GM12865 (cell line): ENCODE measurements around the gene ADAMTS14.
"Not testable (repeated sequence)": the region's sequence is repeated elsewhere in the genome, so short reads cannot be mapped to it uniquely, and the experiment has no call there.

Experiments
- DNase-seq: peaks from one replicate; pipeline ENCODE4 v3.0.0; 2010; ENCODE audit warnings: low read depth
- H3K4me3 ChIP-seq: 2 replicates; pipeline ENCODE4 v1.5.1; 2011; ENCODE audit warnings: mild to moderate bottlenecking, low read depth, low read length, control low read depth
- CTCF ChIP-seq: IDR thresholded peaks from 2 replicates; pipeline ENCODE4 v1.5.1; 2011; ENCODE audit warnings: low read length, control low read depth, low read depth, inconsistent platforms; ENCODE audit not compliant: insufficient read depth; ENCODE audit errors: missing control alignments

ADAMTS14 gene

GRCh38 chr10:70761031-70761601, 88.8 kb downstream of the ADAMTS14 start:
- H3K4me3 ChIP-seq = no peak overlapping the region
- no peak for TF ChIP-seq CTCF
- no peak for DNase-seq

- no peak for TF ChIP-seq CTCF
- H3K4me3 ChIP-seq = no peak overlapping the region
- no peak for DNase-seq
These were observed 89.5 kb downstream of the ADAMTS14 start for GRCh38 chr10:70761727-70762350.

- DNase-seq = no peak
- H3K4me3 ChIP-seq = no peak overlapping the region
- no peak for TF ChIP-seq CTCF
These were observed 90.3 kb downstream of the ADAMTS14 start for GRCh38 chr10:70762441-70763175.

- TF ChIP-seq CTCF = no peak
- no peak overlapping the region for H3K4me3 ChIP-seq
- no peak for DNase-seq
These were observed 91.3 kb downstream of the ADAMTS14 start for GRCh38 chr10:70763567-70763966.

GRCh38 chr10:70765794-70766594, 93.7 kb downstream of the ADAMTS14 start:
- H3K4me3 ChIP-seq = no peak overlapping the region
- no peak for TF ChIP-seq CTCF
- no peak for DNase-seq

- H3K4me3 ChIP-seq, DNase-seq: not testable (repeated sequence)
These were observed 95.8 kb downstream of the ADAMTS14 start for GRCh38 chr10:70768026-70768685.

- DNase-seq = no peak
- no peak for TF ChIP-seq CTCF
- H3K4me3 ChIP-seq = no peak overlapping the region
These were observed 96.8 kb downstream of the ADAMTS14 start for GRCh38 chr10:70769121-70769520.
